WTC11 (cell line): ENCODE measurements around the gene SLC12A8. TPM values are rescaled to one million over a fixed set of nuclear protein-coding genes. Genes with fewer than 3 reads are reported as not detected.

Source experiments
- ATAC-seq: fragments of 200-7000 bp; cut with Tn5 transposase; 2 replicates; pipeline ENCODE4 v1.10.0; 2021; ENCODE audit warnings: mild to moderate bottlenecking, moderate library complexity
- CTCF ChIA-PET: fragments of 300-600 bp; sonication (Branson Sonifier 250); formaldehyde crosslinking; loops from one replicate; lab custom pipeline; 2021; ENCODE audit warnings: antibody characterized with exemption; lab: Charles Lee
- POLR2A ChIA-PET: fragments of 350-600 bp; sonication (Branson Sonifier 250); formaldehyde crosslinking; loops from one replicate; lab custom pipeline; 2021; ENCODE audit warnings: antibody characterized with exemption; lab: Charles Lee
- DNase-seq: peaks from one replicate; pipeline ENCODE4 v3.0.0; 2021; ENCODE audit warnings: low spot score
- H3K27ac Mint-ChIP-seq: 2 replicates; pipeline ENCODE4 v1.8.0; 2021; ENCODE audit warnings: mixed read lengths
- H3K27me3 Mint-ChIP-seq: 2 replicates; pipeline ENCODE4 v1.8.0; 2021; ENCODE audit warnings: low read depth, mild to moderate bottlenecking, moderate library complexity, mixed read lengths
- H3K36me3 Mint-ChIP-seq: 2 replicates; pipeline ENCODE4 v1.8.0; 2021; ENCODE audit warnings: mixed read lengths
- H3K4me1 Mint-ChIP-seq: 2 replicates; pipeline ENCODE4 v1.8.0; 2022; ENCODE audit warnings: mixed read lengths
- H3K4me3 Mint-ChIP-seq: 2 replicates; pipeline ENCODE4 v1.8.0; 2021; ENCODE audit warnings: mild to moderate bottlenecking, moderate library complexity, mixed read lengths
- H3K9me3 Mint-ChIP-seq: 2 replicates; pipeline ENCODE4 v1.8.0; 2021; ENCODE audit warnings: mixed read lengths
- CTCF ChIP-seq: fragments of 200-600 bp; IDR thresholded peaks from 2 replicates; pipeline ENCODE4 v1.8.0; 2022; ENCODE audit warnings: antibody characterized with exemption
- ERG ChIP-seq: fragments of 250-450 bp; sonication (Bioruptor Pico); IDR thresholded peaks from 2 replicates; pipeline ENCODE4 v1.8.0; 2021; ENCODE audit warnings: mild to moderate bottlenecking
- FOXK1 ChIP-seq: sonication (generic); formaldehyde crosslinking; IDR thresholded peaks from 2 replicates; pipeline ENCODE4 v1.8.0; 2022; ENCODE audit warnings: mild to moderate bottlenecking, moderate library complexity, missing genetic modification reagents
- IRF2 ChIP-seq: sonication (generic); formaldehyde crosslinking; IDR thresholded peaks from 2 replicates; pipeline ENCODE4 v1.8.0; 2022; ENCODE audit warnings: low read depth, missing genetic modification reagents, borderline replicate concordance
- MYBL2 ChIP-seq: sonication (generic); formaldehyde crosslinking; IDR thresholded peaks from 2 replicates; pipeline ENCODE4 v1.8.1; 2023; ENCODE audit warnings: mild to moderate bottlenecking, moderate library complexity, missing genetic modification reagents
- PREB ChIP-seq: sonication (generic); formaldehyde crosslinking; IDR thresholded peaks from 2 replicates; pipeline ENCODE4 v1.8.1; 2022; ENCODE audit warnings: mild to moderate bottlenecking, missing genetic modification reagents, moderate library complexity, borderline replicate concordance
- PRRX2 ChIP-seq: fragments of 250-450 bp; sonication (Bioruptor Pico); IDR thresholded peaks from 2 replicates; pipeline ENCODE4 v1.8.0; 2021; ENCODE audit warnings: mild to moderate bottlenecking
- SMAD4 ChIP-seq: sonication (generic); formaldehyde crosslinking; IDR thresholded peaks from 2 replicates; pipeline ENCODE4 v1.8.0; 2022; ENCODE audit warnings: mild to moderate bottlenecking, missing genetic modification reagents
- ZNF138 ChIP-seq: sonication (generic); formaldehyde crosslinking; conservative IDR thresholded peaks from 2 replicates; pipeline ENCODE4 v1.8.1; 2022; ENCODE audit warnings: mild to moderate bottlenecking, moderate library complexity, missing genetic modification reagents
- ZNF281 ChIP-seq: sonication (generic); formaldehyde crosslinking; IDR thresholded peaks from 2 replicates; pipeline ENCODE4 v1.8.0; 2023; ENCODE audit warnings: mild to moderate bottlenecking, missing genetic modification reagents
- ZNF416 ChIP-seq: fragments of 250-450 bp; sonication (Bioruptor Pico); IDR thresholded peaks from 2 replicates; pipeline ENCODE4 v1.9.0; 2021; ENCODE audit warnings: mild to moderate bottlenecking, inconsistent platforms
- ZNF532 ChIP-seq: fragments of 250-450 bp; sonication (Bioruptor Pico); IDR thresholded peaks from 2 replicates; pipeline ENCODE4 v1.9.0; 2021; ENCODE audit warnings: mild to moderate bottlenecking, borderline replicate concordance
- total RNA-seq: library from RNA; stranded (reverse); gene quantifications from 3 replicates; pipeline ENCODE4 v1.2.3, GENCODE V29; 2021

The SLC12A8 gene
- total RNA-seq, 1 experiment from 2014 or later: 9.1 TPM

- H3K4me1 Mint-ChIP-seq: peaks cover 33% of the 10 kb centered on the region
- no peak overlapping the region for H3K4me3 Mint-ChIP-seq
- peak; percentile 89 for ATAC-seq
- no peak for DNase-seq
- CTCF ChIA-PET: interaction anchor here (0.6 to 1.4 kb wide), 5 partner anchors 103 to 156 kb away, joined by 3 to 5 read pairs (median 3); no protein-coding TSS in a partner anchor
- peaks cover 16% of the 10 kb centered on the region for H3K36me3 Mint-ChIP-seq
- TF ChIP-seq ZNF281 (0 out of 2 replicates have a peak, but pooled peaks have one; percentile 38), CTCF (no peak)
- no peak overlapping the region for H3K27ac Mint-ChIP-seq
- POLR2A ChIA-PET: interaction anchor here (0.6 to 1.2 kb wide), 4 partner anchors 8 to 138 kb away, joined by 3 to 4 read pairs (median 3); no protein-coding TSS in a partner anchor
- no peaks in the 10 kb centered on the region for H3K27me3 Mint-ChIP-seq
- peaks cover 20% of the 10 kb centered on the region for H3K9me3 Mint-ChIP-seq
Measured at GRCh38 chr3:125039131-125040100, 173.1 kb downstream of the SLC12A8 start.

- POLR2A ChIA-PET: interaction anchor here (0.6 kb wide), 1 partner anchor 145 kb away, joined by 4 read pairs; no protein-coding TSS in a partner anchor
- peaks cover 17% of the 10 kb centered on the region for H3K36me3 Mint-ChIP-seq
- no peak overlapping the region for H3K27ac Mint-ChIP-seq
- H3K4me3 Mint-ChIP-seq: no peak overlapping the region
- peaks cover 32% of the 10 kb centered on the region for H3K4me1 Mint-ChIP-seq
- DNase-seq: no peak
- peaks cover 20% of the 10 kb centered on the region for H3K9me3 Mint-ChIP-seq
- ATAC-seq: no peak
- H3K27me3 Mint-ChIP-seq: no peaks in the 10 kb centered on the region
- TF ChIP-seq ERG (no peak), ZNF138 (no peak), PREB (no peak), ZNF532 (CRISPR knock-in tag) (no peak), PRRX2 (no peak), SMAD4 (no peak), IRF2 (CRISPR knock-in tag) (no peak), ZNF416 (CRISPR knock-in tag) (no peak), FOXK1 (CRISPR knock-in tag) (no peak), MYBL2 (no peak)
- TF ChIP-seq, all 79 proteins: peak for 0
- CTCF ChIA-PET: no interaction called here
Measured at GRCh38 chr3:125037498-125038150, 174.9 kb downstream of the SLC12A8 start.
